ENCODE measurements around the gene WDR55.
"Not testable (repeated sequence)": the region's sequence is repeated elsewhere in the genome, so short reads cannot be mapped to it uniquely, and the experiment has no call there.

The WDR55 gene

GRCh38 chr5:140673187-140673976 lies 8.7 kb downstream of the WDR55 start, which contains the start of gene DND1:
DND1 (minus strand) TSS chr5:140673576; CDS start chr5:140673542, 34 bp downstream.
- DNase-seq (ENCODE audit: low spot score in 2 of 2): no peak
- no peak within 1 kb of the TSS for H3K27ac Mint-ChIP-seq
- H3K36me3 Mint-ChIP-seq: peaks cover 28% of the 10 kb centered on the region
- H3K9me3 Mint-ChIP-seq: no peaks in the 10 kb centered on the region
- H3K4me1 Mint-ChIP-seq: no peaks in the 10 kb centered on the region
- H3K4me3 Mint-ChIP-seq: no peak within 1 kb of the TSS
- H3K27me3 Mint-ChIP-seq: no peaks in the 10 kb centered on the region
- ATAC-seq (ENCODE audit: low read depth): no peak

- no peak overlapping the region for H3K27ac Mint-ChIP-seq
- DNase-seq (ENCODE audit: low spot score in 2 of 2) (no peak), ATAC-seq (ENCODE audit: low read depth) (no peak)
- H3K27me3 Mint-ChIP-seq: no peaks in the 10 kb centered on the region
- H3K4me3 Mint-ChIP-seq: no peak overlapping the region
- no peaks in the 10 kb centered on the region for H3K4me1 Mint-ChIP-seq
- H3K36me3 Mint-ChIP-seq: peaks cover 22% of the 10 kb centered on the region
- no peaks in the 10 kb centered on the region for H3K9me3 Mint-ChIP-seq
These were observed 9.5 kb downstream of the WDR55 start for GRCh38 chr5:140674211-140674610.

GRCh38 chr5:140674629-140675028 lies 9.9 kb downstream of the WDR55 start:
- Mint-ChIP-seq H3K36me3 (peaks cover 23% of the 10 kb centered on the region), H3K27me3 (no peaks in the 10 kb centered on the region), H3K4me1 (no peaks in the 10 kb centered on the region), H3K27ac (no peak overlapping the region), H3K9me3 (no peaks in the 10 kb centered on the region), H3K4me3 (no peak overlapping the region)
- DNase-seq (ENCODE audit: low spot score in 2 of 2) (no peak), ATAC-seq (ENCODE audit: low read depth) (no peak)

GRCh38 chr5:140677947-140678346 lies 13.2 kb downstream of the WDR55 start:
- no peaks in the 10 kb centered on the region for H3K4me1 Mint-ChIP-seq
- no peak overlapping the region for H3K4me3 Mint-ChIP-seq
- H3K27me3 Mint-ChIP-seq: no peaks in the 10 kb centered on the region
- H3K9me3 Mint-ChIP-seq: no peaks in the 10 kb centered on the region
- no peak overlapping the region for H3K27ac Mint-ChIP-seq
- DNase-seq (ENCODE audit: low spot score in 2 of 2) (no peak), ATAC-seq (ENCODE audit: low read depth) (no peak)
- peaks cover 24% of the 10 kb centered on the region for H3K36me3 Mint-ChIP-seq

GRCh38 chr5:140678993-140679392 lies 14.3 kb downstream of the WDR55 start:
- Mint-ChIP-seq H3K36me3 (peaks cover 23% of the 10 kb centered on the region), H3K4me1 (no peaks in the 10 kb centered on the region), H3K4me3 (no peak overlapping the region), H3K27me3 (no peaks in the 10 kb centered on the region), H3K27ac (no peak overlapping the region), H3K9me3 (no peaks in the 10 kb centered on the region)
- ATAC-seq (ENCODE audit: low read depth): no peak
- no peak for DNase-seq (ENCODE audit: low spot score in 2 of 2)

- no peaks in the 10 kb centered on the region for H3K9me3 Mint-ChIP-seq
- peak overlapping the region; percentile 94 for H3K27ac Mint-ChIP-seq
- ATAC-seq (ENCODE audit: low read depth) (no peak), DNase-seq (ENCODE audit: low spot score in 2 of 2) (no peak)
- H3K4me1 Mint-ChIP-seq: peaks cover 17% of the 10 kb centered on the region
- no peaks in the 10 kb centered on the region for H3K27me3 Mint-ChIP-seq
- H3K36me3 Mint-ChIP-seq: peaks cover 6% of the 10 kb centered on the region
- peak overlapping the region; percentile 99 for H3K4me3 Mint-ChIP-seq
These were observed 25.8 kb downstream of the WDR55 start for GRCh38 chr5:140690376-140690932.

GRCh38 chr5:140690941-140691924 lies 26.5 kb downstream of the WDR55 start, which contains the start of the genes HARS1 and HARS2:
HARS1 (minus strand) TSS chr5:140691370; CDS start chr5:140691304, 66 bp downstream.
HARS2 (plus strand) TSS chr5:140691455; CDS start chr5:140691649, 194 bp downstream.
- Mint-ChIP-seq H3K36me3 (peaks cover 13% of the 10 kb centered on the region), H3K4me1 (peaks cover 18% of the 10 kb centered on the region), H3K27me3 (no peaks in the 10 kb centered on the region), H3K9me3 (no peaks in the 10 kb centered on the region), H3K4me3 (peak within 1 kb of the TSS; percentile 99), H3K27ac (peak within 1 kb of the TSS; percentile 94)
- DNase-seq (ENCODE audit: low spot score in 2 of 2): peak; percentile 68 to 74
- peak; percentile 98 for ATAC-seq (ENCODE audit: low read depth)

- Mint-ChIP-seq H3K4me1 (peaks cover 20% of the 10 kb centered on the region), H3K27ac (no peak overlapping the region)
- ATAC-seq (ENCODE audit: low read depth): no peak
These were observed 29.6 kb downstream of the WDR55 start for GRCh38 chr5:140694276-140694675.

GRCh38 chr5:140696891-140697492 lies 32.3 kb downstream of the WDR55 start:
- DNase-seq (ENCODE audit: low spot score in 2 of 2): no peak
- no peak overlapping the region for H3K27ac Mint-ChIP-seq
- no peaks in the 10 kb centered on the region for H3K9me3 Mint-ChIP-seq
- no peaks in the 10 kb centered on the region for H3K27me3 Mint-ChIP-seq
- H3K4me1 Mint-ChIP-seq: peaks cover 20% of the 10 kb centered on the region
- no peak for ATAC-seq (ENCODE audit: low read depth)
- H3K4me3 Mint-ChIP-seq: no peak overlapping the region
- peaks cover 40% of the 10 kb centered on the region for H3K36me3 Mint-ChIP-seq

More at GRCh38 chr5:140694276-140694675, 29.6 kb downstream of the WDR55 start:
- no peak for DNase-seq (ENCODE audit: low spot score in 2 of 2)
- peaks cover 35% of the 10 kb centered on the region for H3K36me3 Mint-ChIP-seq
- H3K27me3 Mint-ChIP-seq: no peaks in the 10 kb centered on the region
- no peaks in the 10 kb centered on the region for H3K9me3 Mint-ChIP-seq
- no peak overlapping the region for H3K4me3 Mint-ChIP-seq

- ATAC-seq (ENCODE audit: low read depth): peak; percentile 97
- H3K4me3 Mint-ChIP-seq: peak within 1 kb of the TSS; percentile 99
- peaks cover 49% of the 10 kb centered on the region for H3K36me3 Mint-ChIP-seq
- no peaks in the 10 kb centered on the region for H3K9me3 Mint-ChIP-seq
- DNase-seq (ENCODE audit: low spot score in 2 of 2): peak; percentile 74 to 87
- peaks cover 17% of the 10 kb centered on the region for H3K4me1 Mint-ChIP-seq
- no peaks in the 10 kb centered on the region for H3K27me3 Mint-ChIP-seq
- H3K27ac Mint-ChIP-seq: peak within 1 kb of the TSS; percentile 96
These were observed 35.8 kb downstream of the WDR55 start, which contains the start of gene ZMAT2 for GRCh38 chr5:140700177-140701144. ZMAT2 (plus strand) TSS chr5:140700447; CDS start chr5:140700461, 14 bp downstream.

GRCh38 chr5:140707812-140708211 lies 43.1 kb downstream of the WDR55 start:
- ATAC-seq (ENCODE audit: low read depth) (no peak), DNase-seq (ENCODE audit: low spot score in 2 of 2) (no peak)
- Mint-ChIP-seq H3K36me3 (peaks cover 19% of the 10 kb centered on the region), H3K4me3 (no peak overlapping the region), H3K27me3 (no peaks in the 10 kb centered on the region), H3K27ac (peak overlapping the region; percentile 62), H3K4me1 (peaks cover 11% of the 10 kb centered on the region), H3K9me3 (peaks cover 1% of the 10 kb centered on the region)

- Mint-ChIP-seq H3K4me1 (peaks cover 11% of the 10 kb centered on the region), H3K36me3 (peaks cover 16% of the 10 kb centered on the region)
- H3K27me3 Mint-ChIP-seq; DNase-seq (ENCODE audit: low spot score in 2 of 2); H3K9me3 Mint-ChIP-seq; ATAC-seq (ENCODE audit: low read depth); H3K4me3 Mint-ChIP-seq; H3K27ac Mint-ChIP-seq: not testable (repeated sequence)
These were observed 44.1 kb downstream of the WDR55 start for GRCh38 chr5:140708787-140709186.

Data from memory B cell (primary cell).